ENCODE results near the gene LRFN5.

The LRFN5 gene

GRCh38 chr14:41629876-41630275, 23.2 kb downstream of the LRFN5 start:
- no peak overlapping the region for H3K4me3 ChIP-seq (ENCODE audit: low read depth, low read length)
- TF ChIP-seq POLR2A (IDR thresholded peaks at IDR 0.05; ENCODE audit: extremely low read depth, insufficient read length) (no peak), MYC (IDR thresholded peaks at IDR 0.05; ENCODE audit: low read depth, low read length) (no peak), MAX (IDR thresholded peaks at IDR 0.05; ENCODE audit: low read depth, low read length) (no peak), CTCF (IDR thresholded peaks at IDR 0.05; ENCODE audit: low read depth, low read length) (no peak)
- no peak for DNase-seq (ENCODE audit: low read depth)

GRCh38 chr14:41634286-41634685, 27.6 kb downstream of the LRFN5 start:
- TF ChIP-seq POLR2A (IDR thresholded peaks at IDR 0.05; ENCODE audit: extremely low read depth, insufficient read length) (no peak), MYC (IDR thresholded peaks at IDR 0.05; ENCODE audit: low read depth, low read length) (no peak)
- no peak for DNase-seq (ENCODE audit: low read depth)
- no peak overlapping the region for H3K4me3 ChIP-seq (ENCODE audit: low read depth, low read length)

GRCh38 chr14:41636492-41637392, 30.1 kb downstream of the LRFN5 start:
- no peak for DNase-seq (ENCODE audit: low read depth)
- TF ChIP-seq MYC (IDR thresholded peaks at IDR 0.05; ENCODE audit: low read depth, low read length) (no peak), POLR2A (IDR thresholded peaks at IDR 0.05; ENCODE audit: extremely low read depth, insufficient read length) (no peak), MAX (IDR thresholded peaks at IDR 0.05; ENCODE audit: low read depth, low read length) (no peak), CTCF (IDR thresholded peaks at IDR 0.05; ENCODE audit: low read depth, low read length) (no peak)
- H3K4me3 ChIP-seq (ENCODE audit: low read depth, low read length), result no peak overlapping the region

- no peak for DNase-seq (ENCODE audit: low read depth)
- TF ChIP-seq MYC (IDR thresholded peaks at IDR 0.05; ENCODE audit: low read depth, low read length), result no peak
- no peak for TF ChIP-seq CTCF (IDR thresholded peaks at IDR 0.05; ENCODE audit: low read depth, low read length)
- no peak for TF ChIP-seq MAX (IDR thresholded peaks at IDR 0.05; ENCODE audit: low read depth, low read length)
- TF ChIP-seq POLR2A (IDR thresholded peaks at IDR 0.05; ENCODE audit: extremely low read depth, insufficient read length), result no peak
- no peak overlapping the region for H3K4me3 ChIP-seq (ENCODE audit: low read depth, low read length)
Observed at GRCh38 chr14:41641690-41642089, 35.0 kb downstream of the LRFN5 start.

- DNase-seq (ENCODE audit: low read depth), result no peak
- no peak overlapping the region for H3K4me3 ChIP-seq (ENCODE audit: low read depth, low read length)
- no peak for TF ChIP-seq MYC (IDR thresholded peaks at IDR 0.05; ENCODE audit: low read depth, low read length)
- TF ChIP-seq POLR2A (IDR thresholded peaks at IDR 0.05; ENCODE audit: extremely low read depth, insufficient read length), result no peak
- TF ChIP-seq MAX (IDR thresholded peaks at IDR 0.05; ENCODE audit: low read depth, low read length), result no peak
- TF ChIP-seq CTCF (IDR thresholded peaks at IDR 0.05; ENCODE audit: low read depth, low read length), result no peak
Observed at GRCh38 chr14:41642367-41642766, 35.7 kb downstream of the LRFN5 start.

- no peak for TF ChIP-seq POLR2A (IDR thresholded peaks at IDR 0.05; ENCODE audit: extremely low read depth, insufficient read length)
- TF ChIP-seq CTCF (IDR thresholded peaks at IDR 0.05; ENCODE audit: low read depth, low read length), result no peak
- no peak for TF ChIP-seq MYC (IDR thresholded peaks at IDR 0.05; ENCODE audit: low read depth, low read length)
- no peak for TF ChIP-seq MAX (IDR thresholded peaks at IDR 0.05; ENCODE audit: low read depth, low read length)
- no peak overlapping the region for H3K4me3 ChIP-seq (ENCODE audit: low read depth, low read length)
- DNase-seq (ENCODE audit: low read depth), result no peak
Observed at GRCh38 chr14:41642789-41643188, 36.1 kb downstream of the LRFN5 start.
